ENCODE data around the gene CLK3. TPM values are rescaled to one million over a fixed set of nuclear protein-coding genes. Genes with fewer than 3 reads are reported as not detected.
A peak's percentile ranks its signal among the peaks of the same experiment; 100 is the strongest.

CLK3 gene
- total RNA-seq, result 75.5 TPM
- long read RNA-seq, transcript CLK3-202 (13 exons, 2,621 nt), result major isoform, 67 of 113 reads
- long read RNA-seq, partial matches to known transcripts, result 19 of 113 reads
- long read RNA-seq, other reads (novel, unspliced or antisense), result 20 of 113 reads

DNA sequence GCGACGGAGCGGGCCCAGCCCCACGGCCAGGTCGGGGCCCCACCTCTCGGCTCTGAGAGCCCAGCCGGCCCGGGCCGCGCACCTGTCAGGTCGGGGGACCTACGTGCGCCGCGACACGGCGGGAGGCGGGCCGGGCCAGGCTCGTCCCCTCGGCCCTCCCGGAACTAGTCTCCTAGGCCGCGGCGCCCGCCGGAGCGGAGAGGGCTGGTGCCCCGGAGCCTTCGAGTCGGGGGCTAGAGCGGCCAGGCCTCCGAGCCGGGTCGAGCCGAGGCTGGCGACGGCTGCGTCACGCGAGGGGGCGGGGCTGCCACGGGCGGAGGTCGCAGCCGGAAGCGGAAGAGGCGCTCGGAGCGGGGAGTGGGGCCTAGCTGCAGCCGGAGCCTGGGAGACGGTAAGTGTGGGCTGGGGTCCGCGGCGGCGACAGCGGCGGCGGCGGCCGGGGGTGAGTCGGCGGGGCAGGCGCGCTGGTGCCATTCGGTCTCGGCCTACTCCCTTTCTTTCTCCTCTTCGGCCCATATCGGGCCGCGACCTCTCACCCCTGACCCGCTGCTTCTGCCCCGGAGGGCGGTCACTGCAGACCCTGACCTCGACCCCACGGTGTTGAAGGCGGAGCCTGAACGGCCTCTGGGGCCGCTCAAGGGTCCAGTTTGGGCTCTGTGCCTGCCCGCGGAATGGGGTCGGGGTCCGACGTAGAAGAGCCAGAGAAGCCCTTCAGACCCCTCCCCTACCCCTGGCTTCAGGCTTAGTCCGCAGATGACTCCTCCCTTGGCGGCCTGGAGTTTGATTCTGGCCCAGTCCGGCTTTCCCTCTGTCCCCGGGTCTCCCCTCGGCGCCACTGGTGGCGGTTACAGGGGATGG lies at the start of gene CLK3:
TSS of gene CLK3 (plus strand) at position 329 of the 858 bp plus-strand sequence. CDS start 3,361 bp downstream, outside the sequence.
- H3K27me3 ChIP-seq (ENCODE audit: low read depth), result no peaks in the 10 kb centered on the region
- H3K36me3 ChIP-seq, result peaks cover 21% of the 10 kb centered on the region
- peak within 1 kb of the TSS; percentile 99 for H3K27ac ChIP-seq
- no peaks in the 10 kb centered on the region for H3K9me3 ChIP-seq
- DNase-seq, result peak; percentile 98
- ATAC-seq, result peak; percentile 92 to 94
- H3K4me1 ChIP-seq, result peaks cover 44% of the 10 kb centered on the region
- TF ChIP-seq, protein P1, sequence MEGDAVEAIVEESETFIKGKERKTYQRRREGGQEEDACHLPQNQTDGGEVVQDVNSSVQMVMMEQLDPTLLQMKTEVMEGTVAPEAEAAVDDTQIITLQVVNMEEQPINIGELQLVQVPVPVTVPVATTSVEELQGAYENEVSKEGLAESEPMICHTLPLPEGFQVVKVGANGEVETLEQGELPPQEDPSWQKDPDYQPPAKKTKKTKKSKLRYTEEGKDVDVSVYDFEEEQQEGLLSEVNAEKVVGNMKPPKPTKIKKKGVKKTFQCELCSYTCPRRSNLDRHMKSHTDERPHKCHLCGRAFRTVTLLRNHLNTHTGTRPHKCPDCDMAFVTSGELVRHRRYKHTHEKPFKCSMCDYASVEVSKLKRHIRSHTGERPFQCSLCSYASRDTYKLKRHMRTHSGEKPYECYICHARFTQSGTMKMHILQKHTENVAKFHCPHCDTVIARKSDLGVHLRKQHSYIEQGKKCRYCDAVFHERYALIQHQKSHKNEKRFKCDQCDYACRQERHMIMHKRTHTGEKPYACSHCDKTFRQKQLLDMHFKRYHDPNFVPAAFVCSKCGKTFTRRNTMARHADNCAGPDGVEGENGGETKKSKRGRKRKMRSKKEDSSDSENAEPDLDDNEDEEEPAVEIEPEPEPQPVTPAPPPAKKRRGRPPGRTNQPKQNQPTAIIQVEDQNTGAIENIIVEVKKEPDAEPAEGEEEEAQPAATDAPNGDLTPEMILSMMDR (IDR thresholded peaks at IDR 0.05), result no peak
- peak within 1 kb of the TSS; percentile 99 for H3K4me3 ChIP-seq
- intact Hi-C loops (cut with DNase I), result no loop called here

DNA sequence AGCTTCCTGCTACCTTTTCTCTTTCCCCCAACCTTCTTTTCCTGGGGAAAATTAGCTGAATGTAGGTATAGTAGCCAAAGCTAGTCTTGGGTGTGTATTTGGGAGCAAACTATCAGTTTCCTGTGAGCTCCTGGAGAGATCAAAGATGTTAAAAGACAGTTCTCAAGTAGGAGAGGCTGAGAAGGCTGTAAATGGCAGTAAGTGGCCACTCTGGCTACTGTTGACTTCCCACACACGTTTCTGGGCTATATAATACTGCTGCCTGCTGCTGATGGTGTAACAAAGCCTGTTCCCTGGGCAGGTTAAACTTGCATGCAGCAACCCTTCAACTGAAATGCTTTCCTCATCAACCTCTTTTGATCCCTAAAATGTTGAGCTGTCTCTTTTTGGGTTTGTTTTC lies 47.0 kb upstream of the CLK3 start:
- no peaks in the 10 kb centered on the region for H3K27me3 ChIP-seq (ENCODE audit: low read depth)
- DNase-seq (no peak), ATAC-seq (no peak)
- H3K4me3 ChIP-seq, result no peak overlapping the region
- H3K9me3 ChIP-seq, result no peaks in the 10 kb centered on the region
- TF ChIP-seq, protein P1 (IDR thresholded peaks at IDR 0.05), result no peak
- peaks cover 33% of the 10 kb centered on the region for H3K36me3 ChIP-seq
- no peak overlapping the region for H3K27ac ChIP-seq
- intact Hi-C loops (cut with DNase I), result no loop called here
- no peaks in the 10 kb centered on the region for H3K4me1 ChIP-seq

DNA sequence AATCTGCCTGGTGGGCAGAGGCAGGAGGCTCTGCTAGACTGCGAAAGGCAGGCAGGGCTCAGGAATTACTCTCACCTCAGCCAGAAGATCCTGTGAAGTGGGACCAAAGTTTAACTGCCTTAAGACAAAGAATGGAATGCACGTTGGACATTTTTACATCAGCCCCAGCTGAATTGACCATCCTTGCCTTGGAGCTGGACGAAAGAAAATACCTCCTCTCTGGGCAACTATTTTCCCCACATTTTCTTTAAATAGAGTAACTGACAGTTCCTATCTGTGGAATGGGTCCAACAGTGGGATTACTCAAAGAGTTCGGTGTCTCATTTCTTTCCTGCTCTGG lies 45.9 kb upstream of the CLK3 start:
- H3K4me1 ChIP-seq, result no peaks in the 10 kb centered on the region
- no peak overlapping the region for H3K4me3 ChIP-seq
- TF ChIP-seq, protein P1 (IDR thresholded peaks at IDR 0.05), result no peak
- H3K9me3 ChIP-seq, result no peaks in the 10 kb centered on the region
- no peaks in the 10 kb centered on the region for H3K27me3 ChIP-seq (ENCODE audit: low read depth)
- peaks cover 44% of the 10 kb centered on the region for H3K36me3 ChIP-seq
- H3K27ac ChIP-seq, result no peak overlapping the region
- ATAC-seq (no peak), DNase-seq (no peak)
- intact Hi-C loops (cut with DNase I), result no loop called here

DNA sequence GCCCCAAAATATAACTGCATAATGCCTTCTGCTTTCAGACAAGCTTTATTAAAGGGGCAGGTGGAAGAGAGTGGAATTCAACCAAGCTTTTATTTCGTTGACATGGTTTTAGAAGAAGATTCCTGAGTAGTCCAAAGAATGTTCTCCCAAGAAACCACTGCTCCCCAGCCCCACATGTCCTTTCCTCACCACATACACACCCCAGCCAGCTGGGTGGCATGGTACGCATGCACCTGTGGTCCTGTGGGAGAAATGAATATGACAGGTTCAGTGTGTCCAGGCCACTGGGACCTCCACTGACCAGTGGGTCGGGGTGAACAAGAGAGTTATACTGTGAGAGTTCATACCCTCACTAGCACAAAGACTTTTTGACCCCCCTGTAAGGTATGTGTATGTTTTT lies 44.4 kb upstream of the CLK3 start:
- no peak for DNase-seq
- Histone ChIP-seq H3K4me1 (no peaks in the 10 kb centered on the region), H3K36me3 (peaks cover 59% of the 10 kb centered on the region), H3K4me3 (no peak overlapping the region), H3K9me3 (no peaks in the 10 kb centered on the region), H3K27me3 (ENCODE audit: low read depth) (no peaks in the 10 kb centered on the region), H3K27ac (no peak overlapping the region)
- intact Hi-C loops (cut with DNase I), result no loop called here
- TF ChIP-seq, protein P1 (IDR thresholded peaks at IDR 0.05), result no peak
- no peak for ATAC-seq

DNA sequence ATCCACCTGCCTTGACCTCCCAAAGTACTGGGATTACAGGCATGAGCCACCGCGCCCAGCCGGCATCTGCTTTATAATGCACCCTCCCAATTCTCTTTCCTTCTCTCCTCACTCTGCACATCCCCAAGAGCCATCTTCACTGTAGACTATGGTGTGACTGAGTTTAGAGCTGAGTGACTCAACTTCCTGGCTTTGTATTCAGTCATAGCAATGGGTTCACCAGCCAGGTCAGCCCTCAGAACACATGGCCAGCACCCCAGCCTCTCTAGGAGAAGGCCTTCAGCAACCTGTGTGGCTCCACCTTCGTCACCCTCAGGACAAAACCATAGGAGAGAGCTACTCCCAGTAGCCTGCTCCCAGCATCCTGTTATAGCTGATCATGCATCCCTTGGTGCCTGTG lies 41.6 kb upstream of the CLK3 start:
- H3K27ac ChIP-seq, result no peak overlapping the region
- no peaks in the 10 kb centered on the region for H3K27me3 ChIP-seq (ENCODE audit: low read depth)
- no peak for DNase-seq
- no peak overlapping the region for H3K4me3 ChIP-seq
- H3K4me1 ChIP-seq, result no peaks in the 10 kb centered on the region
- ATAC-seq, result no peak
- peaks cover 81% of the 10 kb centered on the region for H3K36me3 ChIP-seq
- intact Hi-C loops (cut with DNase I), result no loop called here
- no peaks in the 10 kb centered on the region for H3K9me3 ChIP-seq
- TF ChIP-seq, protein P1 (IDR thresholded peaks at IDR 0.05), result no peak
